NT2/D1 (cell line): ENCODE results near the gene MBNL1.

Experiments
- YY1 ChIP-seq: IDR thresholded peaks from 2 replicates; pipeline ENCODE4 v1.6.1; 2011; ENCODE audit not compliant: insufficient read length, insufficient read depth
- ZNF274 ChIP-seq: IDR thresholded peaks from 2 replicates; pipeline ENCODE4 v1.6.1; 2011; ENCODE audit warnings: mild to moderate bottlenecking, low read depth, low read length

- no peak for TF ChIP-seq YY1
- TF ChIP-seq ZNF274 = no peak
Observed at GRCh38 chr3:152225201-152225600, 43.5 kb upstream of the MBNL1 start.
